Kidney (tissue), 14 donors: ENCODE data around the gene GPR157. TPM values are rescaled to one million over a fixed set of nuclear protein-coding genes. Genes with fewer than 3 reads are reported as not detected.

ENCODE experiments used
- DNase-seq, 5 donors: peaks; one replicate each; pipeline ENCODE4 v3.0.0-alpha.2; 2013 to 2020
- FAIRE-seq: peaks from 2 replicates; lab custom pipeline; 2012; peaks lifted over from hg19 to GRCh38; lab: Jason Lieb, UNC
- H3K27ac ChIP-seq, 2 donors: one replicate each; pipeline ENCODE4 v1.7.0; 2013; ENCODE audit warnings: low read depth in 2 of 2, low read length in 2 of 2, inconsistent platforms in 1 of 2
- H3K27me3 ChIP-seq: one replicate; pipeline ENCODE4 v1.7.1; 2013; ENCODE audit warnings: low read length, inconsistent platforms; ENCODE audit not compliant: control insufficient read depth, insufficient read depth
- H3K36me3 ChIP-seq, 3 donors: one replicate each; pipeline versions ENCODE4 v1.7.0 to v1.7.1; 2013; ENCODE audit warnings: low read length in 3 of 3, control low read depth in 1 of 3, inconsistent platforms in 1 of 3; ENCODE audit not compliant: insufficient read depth in 3 of 3, control insufficient read depth in 2 of 3
- H3K4me1 ChIP-seq, 3 donors: one replicate each; pipeline versions ENCODE4 v1.7.0 to v1.7.1; 2013; ENCODE audit warnings: low read length in 3 of 3, inconsistent platforms in 1 of 3, low read depth in 1 of 3; ENCODE audit not compliant: control insufficient read depth in 2 of 3, insufficient read depth in 2 of 3
- H3K4me3 ChIP-seq, 3 donors: one replicate each; pipeline versions ENCODE4 v1.7.0 to v1.8.1; 2013; ENCODE audit warnings: low read length in 3 of 3, control low read depth in 1 of 3, inconsistent platforms in 1 of 3
- H3K9ac ChIP-seq, 3 donors: one replicate each; pipeline versions ENCODE4 v1.7.0 to v1.7.1; 2013; ENCODE audit warnings: low read length in 3 of 3, control low read depth in 1 of 3, inconsistent platforms in 1 of 3
- H3K9me3 ChIP-seq, 3 donors: one replicate each; pipeline versions ENCODE4 v1.7.0 to v1.7.1; 2013; ENCODE audit warnings: low read length in 3 of 3, control low read depth in 1 of 3, inconsistent platforms in 1 of 3; ENCODE audit not compliant: control insufficient read depth in 2 of 3, insufficient read depth in 1 of 3
- CTCF ChIP-seq: IDR thresholded peaks from 3 replicates; pipeline ENCODE4 v1.5.1; 2012; ENCODE audit warnings: mild to moderate bottlenecking, moderate library complexity, borderline replicate concordance; ENCODE audit not compliant: insufficient read depth; ENCODE audit errors: extremely low read depth
- intact Hi-C: fragments of 100-400 bp; cut with DNase I; formaldehyde crosslinking; loops from one replicate; pipeline ENCODE4 v1.11.1; 2022
- polyA plus RNA-seq: library from polyadenylated mRNA; stranded (reverse); fragments of 350-450 nt; fragmentation: Illumina TruSeq; extraction: RNeasy Lipid Tissue Mini Kit (QIAGEN cat#74804); gene quantifications from one replicate; pipeline ENCODE4 v1.2.3, GENCODE V29; 2014; ENCODE audit warnings: low read depth, low replicate concordance; ENCODE audit not compliant: insufficient read depth
- total RNA-seq: library from RNA; stranded (reverse); fragmentation: NEBNext Ultra II Directional; extraction: Animal tissue kit (Norgen Biotek cat#: 25700); gene quantifications from one replicate; pipeline ENCODE4 v1.2.1, GENCODE V29; 2021
- donor health status: control.
- donor health status: control.
- donor health status: control.
- donor health status: control.
- donor health status: control.
- donor health status: DM: yes; HTN: yes; CAD: no.
- donor health status: Normal renal cell carcinoma (clear cell type).

The GPR157 gene
- total and polyA plus RNA-seq, 2 donors from 2014 or later, result 3.2 to 9.1 TPM

GRCh38 chr1:9118186-9118585 lies 10.7 kb downstream of the GPR157 start:
- FAIRE-seq, result no peak
- H3K4me1 ChIP-seq, result no peaks in the 10 kb centered on the region
- intact Hi-C loops, result no loop called here
- no peak overlapping the region for H3K9ac ChIP-seq
- TF ChIP-seq CTCF, result no peak
- H3K27ac ChIP-seq, result no peak overlapping the region
- no peaks in the 10 kb centered on the region for H3K36me3 ChIP-seq
- DNase-seq, result peak in 1 of 5 donors; percentile 32
- no peaks in the 10 kb centered on the region for H3K27me3 ChIP-seq
- no peak overlapping the region for H3K4me3 ChIP-seq
- no peaks in the 10 kb centered on the region for H3K9me3 ChIP-seq

GRCh38 chr1:9115351-9116205 lies 13.3 kb downstream of the GPR157 start:
- no peak for DNase-seq
- no peaks in the 10 kb centered on the region for H3K9me3 ChIP-seq
- peaks cover 0 to 4% (median 0%) of the 10 kb centered on the region in 3 donors for H3K4me1 ChIP-seq
- no peak for FAIRE-seq
- no peaks in the 10 kb centered on the region for H3K27me3 ChIP-seq
- H3K27ac ChIP-seq, result no peak overlapping the region
- no peak overlapping the region for H3K9ac ChIP-seq
- H3K4me3 ChIP-seq, result no peak overlapping the region
- TF ChIP-seq CTCF, result no peak
- intact Hi-C loops, result no loop called here
- no peaks in the 10 kb centered on the region for H3K36me3 ChIP-seq

- peak in 1 of 5 donors; percentile 67 for DNase-seq
- intact Hi-C loops, result no loop called here
These were observed 15.7 kb downstream of the GPR157 start for GRCh38 chr1:9112961-9113880.

More at GRCh38 chr1:9112961-9113880, 15.7 kb downstream of the GPR157 start:
- Histone ChIP-seq H3K27ac (no peak overlapping the region), H3K9ac (no peak overlapping the region), H3K9me3 (no peaks in the 10 kb centered on the region), H3K4me3 (no peak overlapping the region), H3K36me3 (no peaks in the 10 kb centered on the region), H3K4me1 (peaks cover 0 to 4% (median 0%) of the 10 kb centered on the region in 3 donors), H3K27me3 (no peaks in the 10 kb centered on the region)
- FAIRE-seq, result no peak
- TF ChIP-seq CTCF, result no peak
